Activated gamma-delta T cell (primary cell): ENCODE measurements around the gene NBAS.
"Not testable (repeated sequence)": the region's sequence is repeated elsewhere in the genome, so short reads cannot be mapped to it uniquely, and the experiment has no call there.

Experiments
- DNase-seq: peaks from one replicate; lab custom pipeline; 2025; lab: John Stamatoyannopoulos, UW

NBAS gene

DNA sequence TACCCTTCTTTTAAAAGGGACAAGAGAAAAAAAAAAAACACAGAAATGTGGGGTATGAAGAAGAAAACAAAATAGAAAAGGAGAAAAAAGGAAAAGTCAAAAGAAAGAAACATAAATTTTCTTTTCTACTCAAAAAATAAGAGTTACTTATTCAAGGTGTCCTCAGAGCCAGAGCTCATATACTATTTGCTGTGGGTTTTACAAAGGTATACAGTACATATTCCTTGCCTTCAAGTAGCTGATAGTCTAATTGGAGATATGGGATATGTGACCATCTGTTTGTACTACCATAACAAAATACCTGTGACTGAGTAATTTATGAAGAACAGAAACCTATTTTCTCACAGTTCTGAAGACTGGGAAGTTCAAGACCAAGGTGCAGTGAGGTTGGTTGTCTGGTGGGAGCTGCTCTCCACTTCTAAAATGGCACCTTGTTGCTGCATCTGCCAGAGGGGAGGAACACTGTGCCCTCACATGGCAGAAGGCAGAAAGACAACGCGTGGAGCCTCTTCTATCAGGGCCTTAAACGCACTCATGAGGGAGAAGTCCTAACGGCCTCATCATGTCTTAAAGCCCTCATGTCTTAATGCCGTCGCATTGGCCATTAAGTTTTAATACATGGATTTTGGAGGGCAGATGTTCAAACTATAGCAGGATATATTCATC is 33.9 kb downstream of the NBAS start:
- no peak for DNase-seq

DNA sequence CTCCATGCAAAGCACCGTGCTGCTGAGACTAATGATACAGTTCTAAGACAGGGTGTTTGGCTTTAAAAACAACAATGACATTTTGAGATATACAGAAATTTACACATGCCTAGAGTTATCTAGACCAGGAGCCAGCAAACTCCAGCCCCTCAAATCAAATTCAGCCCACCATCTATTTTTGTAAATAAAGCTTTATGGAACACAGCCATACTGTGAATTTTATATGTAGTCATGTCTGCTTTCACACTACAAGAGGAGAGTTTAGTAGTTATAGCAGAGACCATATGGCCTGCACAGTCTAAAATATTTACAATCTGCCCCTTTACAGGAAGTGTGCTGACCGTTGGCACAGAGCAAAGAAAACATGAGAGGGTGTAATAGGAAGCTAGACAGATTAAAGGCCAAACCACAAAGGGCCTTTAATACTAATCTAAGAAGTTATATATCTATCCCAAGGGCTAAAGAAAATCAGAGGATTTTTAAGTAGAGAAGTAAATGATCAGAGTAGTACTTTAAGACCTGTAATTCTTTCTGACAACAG is 39.4 kb downstream of the NBAS start:
- DNase-seq: no peak

DNA sequence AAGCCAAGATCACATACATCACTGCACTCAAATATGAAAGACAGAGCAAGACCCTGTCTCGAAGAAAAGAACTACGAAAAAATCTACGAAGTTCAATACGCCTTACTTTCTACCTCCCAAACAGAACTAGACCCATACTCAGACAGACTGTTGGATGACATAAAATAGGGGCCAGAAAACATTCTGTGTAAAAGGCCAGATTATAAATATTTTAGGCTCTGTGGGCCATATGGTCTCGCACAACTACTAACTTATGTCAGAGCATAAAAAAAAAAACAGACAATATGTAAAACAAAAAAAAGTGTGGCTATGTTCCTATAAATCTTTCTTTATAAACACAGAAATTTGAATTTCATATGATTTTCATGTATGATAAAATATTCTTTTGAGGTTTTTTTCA is 40.8 kb downstream of the NBAS start:
- no peak for DNase-seq

DNA sequence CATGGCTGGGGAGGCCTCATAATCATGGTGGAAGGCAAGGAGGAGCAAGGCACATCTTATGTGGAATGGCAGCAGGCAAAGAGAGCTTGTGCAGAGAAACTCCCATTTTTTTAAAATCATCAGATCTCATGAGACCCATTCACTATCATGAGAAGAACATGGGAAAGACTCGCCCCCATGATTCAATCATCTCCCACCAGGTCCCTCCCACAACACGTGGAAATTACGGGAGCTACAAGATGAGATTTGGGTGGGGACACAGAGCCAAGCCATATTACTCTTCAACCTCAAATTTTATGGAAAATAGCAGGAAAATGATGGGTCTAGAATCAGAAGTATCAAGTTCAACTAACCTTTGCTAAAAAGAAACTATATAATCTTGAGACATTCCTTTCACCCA is 42.4 kb downstream of the NBAS start:
- DNase-seq: not testable (repeated sequence)

DNA sequence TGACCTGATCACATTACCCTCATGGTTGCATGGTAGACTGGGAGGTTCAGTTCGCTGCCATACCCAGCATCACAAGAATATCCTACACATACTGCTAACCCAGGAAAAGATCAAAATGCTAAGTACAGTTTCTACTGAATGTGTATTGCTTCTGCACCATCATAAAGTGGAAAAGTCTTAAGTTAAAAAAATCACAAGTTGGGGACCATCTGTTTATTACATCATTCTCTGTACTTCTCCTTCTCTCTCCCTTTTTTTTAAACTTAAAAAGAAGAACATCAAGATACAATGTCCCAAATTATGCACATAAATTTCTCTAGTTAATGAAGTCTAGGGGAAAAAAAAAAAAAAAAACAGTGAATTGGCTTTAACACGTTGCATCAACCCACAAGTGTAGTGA is 43.3 kb downstream of the NBAS start:
- no peak for DNase-seq

GRCh38 chr2:15511686-15512085 is 49.4 kb downstream of the NBAS start:
- no peak for DNase-seq

DNA sequence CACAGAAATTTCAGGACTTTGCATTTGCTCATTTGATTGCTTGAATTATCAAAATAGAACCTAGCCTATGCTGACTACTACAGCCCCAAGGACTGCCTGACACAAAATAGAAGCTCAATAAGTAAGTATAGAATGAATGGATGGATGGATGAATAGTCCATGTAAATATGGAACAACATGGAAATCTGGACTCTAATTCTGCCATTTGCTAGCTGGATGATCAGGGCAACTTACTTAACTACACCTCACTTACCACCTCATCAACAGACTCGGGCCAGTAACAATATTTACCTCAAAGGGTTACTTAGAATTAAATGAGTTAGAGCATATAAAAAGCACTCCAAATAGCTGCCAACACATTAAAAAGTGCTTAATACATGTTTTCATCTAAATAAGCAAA is 50.6 kb downstream of the NBAS start:
- no peak for DNase-seq

GRCh38 chr2:15510131-15510530 is 51.0 kb downstream of the NBAS start:
- DNase-seq: no peak

GRCh38 chr2:15507697-15508096 is 53.4 kb downstream of the NBAS start:
- DNase-seq: no peak

GRCh38 chr2:15507061-15507460 is 54.1 kb downstream of the NBAS start:
- DNase-seq: no peak

DNA sequence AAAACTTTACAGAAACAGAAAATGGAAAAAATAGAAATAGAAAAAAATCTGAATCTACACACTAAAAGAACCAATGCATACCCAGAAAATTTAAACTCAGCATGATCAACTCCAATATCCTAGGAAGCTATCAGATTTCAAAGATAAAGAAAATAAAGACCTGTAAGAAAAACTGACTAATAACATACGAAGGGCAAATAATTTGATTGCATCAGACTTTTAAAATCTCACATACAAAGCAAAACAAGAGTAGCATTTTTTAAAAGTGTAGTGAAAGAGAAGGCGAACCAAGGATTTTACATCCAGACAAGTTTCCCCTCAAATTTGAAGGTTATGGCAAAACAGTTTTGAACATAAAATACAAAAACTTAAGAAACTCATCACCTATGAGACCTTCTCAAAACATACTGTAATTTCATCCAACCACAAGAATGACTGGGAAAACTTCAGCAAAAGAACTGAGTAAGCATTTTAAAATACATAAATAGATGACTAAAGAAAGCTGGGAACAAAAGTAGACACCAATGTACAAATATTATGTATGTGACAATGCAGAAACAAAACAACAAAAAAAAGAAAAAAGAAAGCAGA is 54.8 kb downstream of the NBAS start:
- DNase-seq: no peak

DNA sequence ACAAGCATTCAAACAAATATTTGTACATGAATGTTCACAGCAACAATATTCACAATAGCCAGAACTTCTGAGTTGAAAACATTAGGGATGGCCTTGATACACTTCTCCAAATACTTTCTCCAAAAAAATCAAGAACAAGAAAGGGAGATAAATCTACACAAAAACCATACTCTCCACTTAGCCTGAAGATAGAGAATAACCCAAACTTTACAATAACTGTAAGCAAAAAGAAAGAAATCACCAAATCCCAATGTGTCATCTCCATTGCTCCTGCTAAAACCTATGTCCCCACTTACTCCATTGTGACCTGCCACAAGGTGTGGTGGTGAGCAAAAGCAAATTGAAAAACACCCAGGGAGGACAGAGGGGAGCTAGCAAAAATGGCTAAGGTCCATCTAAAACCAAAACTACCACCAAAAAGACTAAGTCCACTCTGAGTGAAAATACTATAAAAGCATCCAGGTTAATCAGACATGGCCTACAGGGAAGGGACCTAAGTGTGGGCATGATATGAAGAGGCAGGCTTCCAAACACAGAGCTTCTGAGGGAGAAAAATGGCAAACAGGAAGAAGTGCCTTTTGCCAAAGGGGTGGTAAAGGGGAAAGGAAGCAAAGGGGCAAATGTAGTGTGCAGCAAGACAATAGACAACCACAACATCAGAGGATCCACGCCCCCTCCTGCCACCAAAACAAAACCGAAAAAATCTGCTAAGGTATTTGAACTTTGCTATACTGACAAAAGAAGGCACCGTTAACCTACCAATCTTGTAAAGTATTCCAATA is 56.1 kb downstream of the NBAS start:
- no peak for DNase-seq

DNA sequence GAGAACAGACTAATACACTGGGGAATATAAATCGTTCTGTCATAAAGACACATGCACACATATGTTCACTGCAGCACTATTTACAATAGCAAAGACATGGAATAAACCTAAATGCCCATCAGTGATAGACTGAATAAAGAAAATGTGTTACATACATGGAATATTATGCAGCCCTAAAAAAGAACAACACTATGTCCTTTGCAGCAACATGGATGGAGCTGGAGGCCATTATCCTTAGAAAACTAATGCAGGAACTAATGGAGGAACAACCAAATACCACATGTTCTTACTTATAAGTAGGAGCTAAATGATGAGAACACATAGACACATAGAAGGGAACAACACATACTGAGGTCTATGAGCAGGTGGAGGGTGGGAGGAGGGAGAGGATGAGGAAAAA is 61.9 kb downstream of the NBAS start:
- DNase-seq: not testable (repeated sequence)

DNA sequence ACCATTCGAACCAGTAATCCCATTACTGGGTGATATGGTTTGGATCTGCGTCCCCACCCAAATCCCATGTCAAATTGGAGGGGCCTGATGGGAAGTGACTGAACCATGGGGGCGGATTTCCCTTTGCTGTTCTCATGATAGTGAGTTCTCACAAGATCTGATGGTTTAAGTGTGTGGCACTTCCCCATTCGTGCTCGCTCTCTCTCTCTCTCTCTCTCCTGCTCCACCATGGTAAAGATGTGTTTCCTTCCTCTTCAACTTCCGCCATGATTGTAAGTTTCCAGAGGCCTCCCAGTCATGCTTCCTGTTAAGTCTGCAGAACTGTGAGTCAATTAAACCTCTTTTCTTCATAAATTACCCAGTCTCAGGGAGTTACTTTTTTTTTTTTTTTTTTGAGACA is 62.6 kb downstream of the NBAS start:
- no peak for DNase-seq

GRCh38 chr2:15494877-15495276 is 66.3 kb downstream of the NBAS start:
- no peak for DNase-seq

DNA sequence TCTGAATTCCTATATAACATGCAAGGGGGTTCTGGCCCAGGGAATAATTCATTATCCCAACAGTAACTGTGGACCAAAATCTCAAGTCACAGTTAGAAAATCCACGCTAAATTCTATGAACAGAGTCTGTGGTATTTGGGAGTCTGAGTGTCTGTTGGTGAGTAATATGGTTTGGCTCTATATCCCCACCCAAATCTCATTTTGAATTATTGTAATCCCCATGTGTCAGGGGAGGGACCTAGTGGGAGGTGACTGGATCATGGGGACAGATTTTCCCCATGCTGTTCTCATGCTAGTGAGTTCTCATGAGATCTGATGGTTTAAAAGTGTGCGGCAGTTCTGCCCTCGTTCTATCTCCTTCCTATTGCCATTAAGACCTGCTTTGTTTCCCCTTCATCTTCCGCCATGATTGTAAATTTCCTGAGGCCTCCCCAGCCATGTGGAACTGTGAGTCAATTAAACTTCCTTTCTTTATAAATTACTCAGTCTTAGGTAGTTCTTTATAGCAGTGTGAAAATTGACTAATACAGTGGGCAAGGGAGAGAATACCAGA is 68.3 kb downstream of the NBAS start:
- no peak for DNase-seq

DNA sequence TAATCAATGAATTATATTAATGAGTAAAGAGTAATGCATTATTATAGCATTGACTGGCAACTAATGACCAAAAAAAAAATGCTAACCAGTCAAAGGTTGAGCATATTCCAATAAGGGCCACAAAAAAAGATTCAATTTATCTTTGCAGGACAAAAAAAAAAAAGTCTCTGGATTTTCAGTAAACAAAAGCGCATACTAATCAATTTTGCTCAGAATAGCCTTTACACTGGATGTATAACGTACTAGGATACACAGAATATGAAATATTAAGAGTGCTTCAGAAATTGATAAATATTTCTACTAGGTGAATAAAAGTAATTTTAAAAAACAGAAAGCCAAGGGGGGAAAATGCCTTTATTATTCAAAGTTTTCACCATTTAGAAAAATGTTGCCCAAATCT is 74.4 kb downstream of the NBAS start:
- DNase-seq: no peak

DNA sequence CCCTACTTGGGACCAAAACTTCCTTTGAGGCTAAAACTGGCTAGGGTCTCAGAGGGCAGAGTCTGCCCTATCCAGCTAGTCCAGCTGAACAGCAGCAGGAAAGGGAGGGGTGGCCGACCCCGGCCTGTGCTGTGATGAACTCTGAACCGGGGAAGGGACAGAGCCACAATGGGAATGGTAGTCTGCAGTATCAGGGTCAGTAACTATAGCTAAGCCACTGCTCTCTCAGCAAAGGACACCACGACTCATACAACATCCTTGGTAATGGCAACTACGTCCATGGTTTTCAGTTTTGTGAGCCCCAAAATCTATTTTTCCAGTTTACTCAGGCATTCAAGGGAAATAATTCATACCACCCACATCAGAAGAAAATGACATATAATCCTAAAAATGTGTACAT is 75.2 kb downstream of the NBAS start:
- DNase-seq: no peak

DNA sequence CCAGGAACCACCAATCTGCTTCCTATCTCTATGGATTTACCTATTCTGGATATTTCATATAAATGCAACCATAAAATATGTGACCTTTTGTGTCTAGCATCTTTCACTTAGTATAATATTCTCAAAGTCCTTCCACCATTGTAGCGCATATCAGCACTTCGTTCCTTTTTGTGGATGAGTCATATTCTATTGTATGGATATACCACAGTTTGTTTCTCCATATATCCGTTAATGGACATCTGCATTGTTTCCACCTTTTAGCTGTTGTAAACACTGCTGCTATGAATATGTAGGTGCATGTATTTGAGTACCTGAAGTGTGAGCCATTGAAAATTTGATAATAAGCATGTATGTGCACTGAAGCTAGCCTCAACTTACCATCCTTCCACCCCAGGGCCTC is 80.1 kb downstream of the NBAS start:
- no peak for DNase-seq

- no peak for DNase-seq
These were observed 80.6 kb downstream of the NBAS start for GRCh38 chr2:15480552-15480951.

DNA sequence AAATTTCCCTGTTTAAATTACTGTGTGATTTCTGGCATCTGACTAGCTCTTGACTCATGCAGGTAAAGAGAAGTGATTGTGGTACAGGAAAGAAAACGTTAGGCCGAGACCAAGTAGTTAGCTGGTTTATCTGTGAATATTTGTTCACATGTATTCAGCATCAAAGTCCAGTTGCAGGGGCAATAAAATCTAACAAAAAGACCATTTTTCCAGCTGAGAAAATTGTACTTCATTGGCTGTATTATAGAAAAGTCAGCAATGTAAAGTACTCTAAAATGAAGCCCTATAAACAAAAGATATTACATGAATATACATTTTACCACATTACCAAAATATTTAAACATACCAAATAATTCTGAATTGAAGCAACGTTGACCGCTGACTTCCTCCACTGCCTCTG is 88.3 kb downstream of the NBAS start:
- DNase-seq: no peak

DNA sequence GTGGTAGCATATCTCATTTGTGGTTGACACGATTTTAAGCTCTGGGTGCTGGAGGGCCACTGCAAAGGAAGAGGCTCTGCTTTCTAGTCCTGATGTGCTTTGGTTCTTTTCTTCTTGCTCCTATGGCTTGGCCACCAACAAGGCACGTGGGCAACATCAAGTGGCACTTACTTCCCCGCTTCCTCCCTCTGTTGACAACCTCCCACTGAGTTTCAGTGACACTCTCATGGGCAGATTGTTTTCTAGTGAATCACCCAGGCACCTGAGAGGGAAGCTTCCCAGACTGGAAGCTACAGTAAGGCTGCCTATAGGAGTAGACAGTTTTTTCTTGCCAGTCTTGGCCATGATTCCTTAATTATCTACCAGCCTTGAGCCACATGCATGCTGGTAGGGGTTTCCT is 89.0 kb downstream of the NBAS start:
- no peak for DNase-seq

- DNase-seq: no peak
These were observed 89.5 kb downstream of the NBAS start for GRCh38 chr2:15471606-15472005.
